Activated CD4-positive, alpha-beta T cell treated with anti-CD3 and anti-CD28 coated beads for 48 hours (primary cell): Measurements from ENCODE around the gene LDHB.
"Not testable (repeated sequence)": the region's sequence is repeated elsewhere in the genome, so short reads cannot be mapped to it uniquely, and the experiment has no call there.

Experiments used
- DNase-seq: peaks from one replicate; pipeline ENCODE4 v3.0.0-alpha.2; 2020

The LDHB gene

DNA sequence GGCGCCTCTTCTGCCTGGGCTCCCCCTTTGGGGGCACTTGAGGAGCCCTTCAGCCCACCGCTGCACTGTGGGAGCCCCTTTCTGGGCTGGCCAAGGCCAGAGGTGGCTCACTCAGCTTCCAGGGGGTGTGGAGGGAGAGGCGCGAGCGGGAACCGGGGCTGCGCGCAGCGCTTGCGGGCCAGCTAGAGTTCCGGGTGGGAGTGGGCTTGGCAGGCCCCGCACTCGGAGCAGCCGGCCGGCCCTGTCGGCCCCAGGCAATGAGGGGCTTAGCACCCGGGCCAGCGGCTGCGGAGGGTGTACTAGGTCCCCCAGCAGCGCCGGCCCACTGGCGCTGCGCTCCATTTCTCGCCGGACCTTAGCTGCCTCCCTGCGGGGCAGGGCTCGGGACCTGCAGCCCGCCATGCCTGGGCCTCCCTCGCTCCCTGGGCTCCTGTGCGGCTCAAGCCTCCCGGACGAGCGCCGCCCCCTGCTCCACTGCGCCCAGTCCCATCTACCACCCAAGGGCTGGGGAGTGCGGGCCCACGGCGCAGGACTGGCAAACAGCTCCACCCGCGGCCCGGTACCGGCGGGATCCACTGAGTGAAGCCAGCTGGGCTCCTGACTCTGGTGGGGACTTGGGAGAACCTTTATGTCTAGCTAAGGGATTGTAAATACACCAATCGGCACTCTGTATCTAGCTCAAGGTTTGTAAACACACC, 3.9 kb upstream of the LDHB start:
- not testable (repeated sequence) for DNase-seq

GRCh38 chr12:21659383-21659782, 1.7 kb upstream of the LDHB start:
- no peak for DNase-seq

GRCh38 chr12:21656905-21657325, 727 bp downstream of the LDHB start:
- DNase-seq = peak; percentile 62

- DNase-seq = no peak
These were observed 2.1 kb downstream of the LDHB start for GRCh38 chr12:21655591-21655990.

- DNase-seq = no peak
These were observed 5.8 kb downstream of the LDHB start for GRCh38 chr12:21651821-21652220.

DNA sequence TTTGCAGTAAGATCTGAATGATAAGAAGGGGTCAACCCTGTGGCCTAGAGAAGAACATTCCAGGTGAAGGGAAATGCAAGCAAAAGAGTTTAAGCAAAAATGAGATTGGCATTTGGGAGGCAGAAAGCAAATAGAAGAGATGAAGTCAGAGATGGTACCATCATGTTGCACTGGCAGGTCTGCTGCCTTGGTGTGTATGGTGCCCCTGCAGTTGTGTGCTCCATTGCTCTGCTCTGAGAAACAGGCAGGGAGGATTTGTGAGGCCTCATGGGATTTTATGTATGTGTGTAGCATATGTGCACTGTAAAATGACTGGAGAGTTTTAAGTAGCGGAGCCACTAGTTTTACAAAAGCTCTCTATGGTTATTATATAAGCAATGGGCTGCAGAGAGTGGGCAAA, 6.6 kb downstream of the LDHB start:
- DNase-seq = no peak

DNA sequence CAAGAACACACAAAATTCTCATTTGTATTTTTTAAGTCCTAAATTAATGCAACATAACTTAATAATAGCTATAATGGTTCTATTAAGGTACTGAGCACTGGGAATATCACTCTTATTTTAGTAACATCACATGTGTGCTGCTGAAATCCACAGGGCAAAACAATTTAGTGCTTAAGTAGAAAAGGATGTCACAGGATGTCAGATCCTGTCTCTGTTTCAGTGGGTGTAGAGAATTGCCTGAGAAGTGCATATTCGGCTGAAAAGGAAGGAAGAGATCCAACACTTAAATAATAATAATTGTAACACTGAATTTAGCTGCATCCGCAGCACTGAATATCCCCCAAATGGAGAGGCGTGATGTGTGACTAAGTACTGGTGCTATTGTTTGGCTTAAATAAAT, 8.6 kb downstream of the LDHB start:
- DNase-seq = no peak

DNA sequence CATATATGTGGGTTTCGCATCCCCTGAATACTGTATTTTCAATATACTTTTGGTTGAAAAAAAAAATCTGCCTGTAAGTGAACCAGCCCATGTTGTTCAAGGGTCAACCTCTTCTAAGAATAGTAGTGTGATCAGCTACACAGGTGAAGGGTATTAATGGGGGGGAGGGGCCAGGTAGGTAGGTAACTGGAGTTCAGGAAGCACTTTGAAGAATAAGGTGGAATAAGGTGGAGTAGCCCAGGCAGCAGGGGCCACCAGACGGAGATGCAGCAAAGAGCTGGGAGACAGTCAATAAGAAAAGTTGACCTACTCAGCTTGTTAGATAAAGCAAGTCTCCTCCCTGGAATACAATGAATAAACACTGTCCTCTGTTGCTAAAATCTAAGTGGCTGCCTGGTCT, 9.3 kb downstream of the LDHB start:
- no peak for DNase-seq

- no peak for DNase-seq
These were observed 10.5 kb downstream of the LDHB start for GRCh38 chr12:21647179-21647578.

DNA sequence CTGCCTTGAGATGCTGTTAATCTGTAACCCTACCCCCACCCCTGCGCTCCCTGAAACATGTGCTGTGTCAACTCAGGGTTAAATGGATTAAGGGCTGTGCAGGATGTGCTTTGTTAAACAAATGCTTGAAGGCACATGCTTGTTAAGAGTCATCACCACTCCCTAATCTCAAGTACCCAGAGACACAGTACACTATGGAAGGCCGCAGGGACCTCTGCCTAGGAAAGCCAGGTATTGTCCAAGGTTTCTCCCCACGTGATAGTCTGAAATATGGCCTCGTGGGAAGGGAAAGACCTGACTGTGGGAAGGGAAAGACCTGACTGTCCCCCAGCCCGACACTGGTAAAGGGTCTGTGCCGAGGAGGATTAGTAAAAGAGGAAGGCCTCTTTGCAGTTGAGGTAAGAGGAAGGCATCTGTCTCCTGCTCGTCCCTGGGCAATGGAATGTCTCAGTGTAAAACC, 12.6 kb downstream of the LDHB start:
- DNase-seq = not testable (repeated sequence)

- DNase-seq = no peak
These were observed 13.1 kb downstream of the LDHB start for GRCh38 chr12:21644516-21644915.

- no peak for DNase-seq
These were observed 13.9 kb downstream of the LDHB start for GRCh38 chr12:21643758-21644157.

DNA sequence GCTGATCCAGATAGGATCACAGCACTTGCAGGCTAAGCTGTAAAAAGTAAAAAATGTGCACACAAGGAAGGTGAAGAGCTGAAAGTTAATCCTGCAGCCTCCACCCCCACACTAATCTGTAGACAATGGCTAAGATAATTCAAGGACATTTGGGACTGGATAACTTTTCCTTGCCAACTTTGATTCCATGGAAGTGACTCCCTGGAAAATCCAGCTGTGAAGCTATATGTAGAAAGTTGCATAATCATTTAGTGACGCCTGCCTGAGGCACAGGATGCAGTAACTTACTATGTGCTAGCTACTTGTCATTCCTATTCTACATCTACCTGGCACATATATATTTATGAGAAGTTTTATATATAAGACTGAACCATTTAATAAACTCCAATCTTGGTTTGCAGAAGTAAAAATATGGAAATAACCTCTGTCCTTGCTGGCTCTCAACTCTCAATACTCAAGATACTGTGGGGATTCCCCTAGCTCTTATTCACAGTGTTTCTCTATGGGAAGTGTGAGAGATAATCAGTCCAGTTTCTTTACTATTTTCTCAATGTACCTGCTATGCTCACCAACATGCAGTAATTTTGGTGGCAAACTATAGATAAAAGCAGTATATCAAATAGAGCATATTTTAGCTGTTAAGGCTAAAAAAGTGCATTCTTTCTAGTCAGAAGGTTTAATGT, 14.8 kb downstream of the LDHB start:
- DNase-seq = no peak

GRCh38 chr12:21638054-21638891, 19.4 kb downstream of the LDHB start:
- no peak for DNase-seq

- no peak for DNase-seq
These were observed 23.4 kb downstream of the LDHB start for GRCh38 chr12:21634245-21634644.

GRCh38 chr12:21631367-21631766, 26.3 kb downstream of the LDHB start:
- DNase-seq = no peak

- no peak for DNase-seq
These were observed 29.7 kb downstream of the LDHB start for GRCh38 chr12:21627924-21628323.

DNA sequence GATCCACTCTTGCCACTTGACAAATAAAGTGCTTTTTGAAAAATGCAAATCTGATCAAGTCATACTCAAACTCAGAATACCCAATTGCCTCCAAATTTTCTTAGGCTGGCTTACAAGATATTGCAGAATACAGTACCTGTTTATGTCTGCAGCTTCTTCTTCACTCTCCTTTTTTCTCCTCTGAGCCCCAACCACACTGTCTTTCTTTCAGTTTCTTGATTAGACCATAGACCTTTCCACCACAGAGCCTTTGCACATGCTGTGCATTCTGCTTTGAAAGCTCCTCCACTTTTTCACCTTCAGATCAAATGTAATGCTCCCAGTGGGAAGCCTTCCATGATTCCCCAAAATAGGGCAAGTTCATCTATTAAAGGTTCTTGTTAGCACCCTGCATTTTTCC, 39.1 kb downstream of the LDHB start:
- peak; percentile 15 for DNase-seq

GRCh38 chr12:21617030-21617429, 40.6 kb downstream of the LDHB start:
- DNase-seq = no peak

GRCh38 chr12:21615431-21615830, 42.2 kb downstream of the LDHB start:
- DNase-seq = peak; percentile 26

GRCh38 chr12:21614506-21614905, 43.1 kb downstream of the LDHB start:
- no peak for DNase-seq

DNA sequence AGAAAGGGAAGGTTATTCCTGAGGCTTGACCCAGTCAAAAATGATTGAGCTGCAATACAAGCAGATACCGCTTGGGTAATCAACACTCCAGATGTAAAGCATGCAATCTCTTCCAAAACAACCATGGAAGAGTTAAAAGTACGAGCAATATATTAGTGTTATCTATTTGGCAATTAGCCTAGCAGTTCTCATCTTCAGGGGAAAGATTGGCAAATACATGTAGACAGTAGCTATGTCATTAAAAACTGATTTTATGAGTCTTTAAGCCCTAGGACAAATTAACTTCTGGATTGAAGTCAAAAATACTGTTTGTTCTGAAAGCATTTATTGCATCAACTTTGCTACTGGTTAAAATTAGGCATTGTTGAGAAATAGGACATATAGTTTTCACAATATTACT, 43.7 kb downstream of the LDHB start:
- DNase-seq = no peak

DNA sequence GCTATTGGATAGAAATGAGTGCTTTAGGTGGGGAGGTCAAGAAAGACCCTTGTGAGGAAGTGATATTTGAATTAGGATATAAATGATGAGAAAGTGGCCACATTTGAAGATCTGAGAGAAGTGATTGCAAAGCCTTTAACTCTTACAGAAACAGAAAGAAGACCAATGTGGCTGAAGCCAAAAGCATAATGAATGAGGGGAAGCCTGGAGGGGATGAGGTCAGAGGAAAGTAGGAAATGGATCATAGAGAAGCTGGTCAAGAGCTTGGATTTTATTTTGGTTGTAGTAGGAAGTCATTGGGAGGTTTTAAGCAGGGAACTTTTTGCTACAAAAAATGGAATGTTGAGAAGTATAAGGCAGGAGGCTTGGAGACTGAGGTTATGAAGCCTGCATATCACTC, 49.4 kb downstream of the LDHB start:
- no peak for DNase-seq

GRCh38 chr12:21607701-21608100, 49.9 kb downstream of the LDHB start:
- DNase-seq = no peak
